Neural crest cell (in vitro differentiated cells): ENCODE measurements around the gene S1PR3. TPM values are rescaled to one million over a fixed set of nuclear protein-coding genes. Genes with fewer than 3 reads are reported as not detected.

Experiments used
- DNase-seq: peaks from one replicate; pipeline ENCODE4 v3.0.0; 2021; ENCODE audit warnings: low read depth, mixed read lengths, low spot score
- H3K27ac Mint-ChIP-seq: one replicate; pipeline ENCODE4 v1.8.0; 2021; ENCODE audit warnings: mild to moderate bottlenecking, mixed read lengths; ENCODE audit not compliant: unreplicated experiment
- H3K27me3 Mint-ChIP-seq: 2 replicates; pipeline ENCODE4 v1.8.0; 2021; ENCODE audit warnings: low read depth, mild to moderate bottlenecking, mixed read lengths
- H3K36me3 Mint-ChIP-seq: 2 replicates; pipeline ENCODE4 v1.8.0; 2021; ENCODE audit warnings: low read depth, mild to moderate bottlenecking, mixed read lengths
- H3K4me1 Mint-ChIP-seq: 2 replicates; pipeline ENCODE4 v1.8.0; 2021; ENCODE audit warnings: mixed read lengths
- H3K4me3 Mint-ChIP-seq: one replicate; pipeline ENCODE4 v1.8.0; 2021; ENCODE audit warnings: mild to moderate bottlenecking, mixed read lengths
- H3K9me3 Mint-ChIP-seq: 2 replicates; pipeline ENCODE4 v1.8.0; 2021; ENCODE audit warnings: mixed read lengths
- CTCF ChIP-seq: fragments of 200-600 bp; sonication (generic); conservative IDR thresholded peaks from 2 replicates; pipeline ENCODE4 v1.5.0; 2021; ENCODE audit warnings: antibody characterized with exemption, mild to moderate bottlenecking
- total RNA-seq: library from RNA; stranded (reverse); gene quantifications from 2 replicates; pipeline ENCODE4 v1.2.1, GENCODE V29; 2021

Gene S1PR3
- total RNA-seq, 1 donor from 2014 or later, result 7.9 TPM

DNA sequence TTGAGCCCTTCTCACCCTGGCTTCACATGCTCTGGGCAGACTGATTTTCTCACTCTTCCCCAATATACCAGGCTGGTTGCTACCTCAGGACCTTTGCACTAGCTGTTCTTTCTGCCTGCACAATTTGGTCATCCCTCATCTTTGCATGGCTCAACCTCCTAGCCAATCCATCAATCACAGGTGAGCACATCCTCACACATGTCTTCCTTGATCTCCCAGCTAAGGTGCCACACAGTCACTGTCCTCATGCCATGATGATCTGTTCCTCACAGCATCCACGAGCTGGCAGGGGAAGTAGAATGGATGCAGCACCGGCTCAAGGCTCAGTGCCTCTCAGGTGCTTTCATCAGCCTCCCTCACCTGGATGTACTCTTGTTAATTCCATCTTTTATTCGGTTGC is 30.6 kb upstream of the S1PR3 start:
- H3K27me3 Mint-ChIP-seq, result peaks cover 80% of the 10 kb centered on the region
- no peak overlapping the region for H3K4me3 Mint-ChIP-seq
- TF ChIP-seq CTCF, result no peak
- H3K9me3 Mint-ChIP-seq, result no peaks in the 10 kb centered on the region
- H3K27ac Mint-ChIP-seq, result no peak overlapping the region
- DNase-seq, result no peak
- H3K36me3 Mint-ChIP-seq, result no peaks in the 10 kb centered on the region
- peaks cover 5% of the 10 kb centered on the region for H3K4me1 Mint-ChIP-seq

GRCh38 chr9:88965473-88965872 is 25.8 kb upstream of the S1PR3 start:
- no peak for DNase-seq
- no peaks in the 10 kb centered on the region for H3K9me3 Mint-ChIP-seq
- peaks cover 97% of the 10 kb centered on the region for H3K27me3 Mint-ChIP-seq
- no peak overlapping the region for H3K27ac Mint-ChIP-seq
- no peak for TF ChIP-seq CTCF
- H3K36me3 Mint-ChIP-seq, result no peaks in the 10 kb centered on the region
- no peaks in the 10 kb centered on the region for H3K4me1 Mint-ChIP-seq
- no peak overlapping the region for H3K4me3 Mint-ChIP-seq

DNA sequence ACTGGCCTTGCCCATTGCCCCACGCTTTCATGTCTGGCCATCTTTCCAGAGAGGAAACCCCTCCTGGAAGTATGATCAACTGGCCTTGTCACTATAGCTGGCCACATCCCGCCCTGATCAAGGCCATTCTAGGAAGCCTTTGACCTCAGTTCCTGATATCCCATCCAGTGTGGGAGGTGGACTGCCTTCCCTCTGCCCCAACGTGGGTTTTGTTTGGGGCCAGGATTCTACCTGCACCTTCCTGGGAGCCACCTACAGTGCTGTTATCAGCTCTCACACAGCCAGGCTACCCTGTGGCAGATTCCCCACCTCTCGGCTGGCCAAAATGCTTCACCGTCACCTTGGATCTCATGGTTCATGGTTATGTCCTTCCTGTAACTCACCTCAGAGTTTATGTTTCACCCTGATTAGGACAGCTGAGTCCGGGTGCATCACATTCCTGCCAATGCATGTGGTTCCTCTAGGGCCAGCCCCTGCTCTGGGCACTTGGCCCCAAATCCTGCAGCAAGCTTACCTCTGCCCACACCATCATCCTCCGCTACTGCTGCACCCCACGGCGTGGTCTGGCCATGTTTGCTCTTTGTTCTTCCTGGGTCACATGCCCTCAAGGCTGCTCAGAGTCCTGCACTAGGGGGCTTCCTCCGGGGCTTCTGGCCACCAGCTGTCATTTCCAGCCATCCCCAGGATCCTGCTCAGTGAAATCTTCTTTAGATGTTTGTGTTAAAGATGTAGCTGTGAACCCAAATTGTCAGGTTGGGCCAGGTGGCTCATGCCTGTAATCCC is 24.2 kb upstream of the S1PR3 start:
- Mint-ChIP-seq H3K4me3 (no peak overlapping the region), H3K27ac (no peak overlapping the region), H3K36me3 (no peaks in the 10 kb centered on the region), H3K4me1 (peaks cover 6% of the 10 kb centered on the region), H3K27me3 (peaks cover 94% of the 10 kb centered on the region), H3K9me3 (no peaks in the 10 kb centered on the region)
- TF ChIP-seq CTCF, result no peak
- DNase-seq, result no peak

DNA sequence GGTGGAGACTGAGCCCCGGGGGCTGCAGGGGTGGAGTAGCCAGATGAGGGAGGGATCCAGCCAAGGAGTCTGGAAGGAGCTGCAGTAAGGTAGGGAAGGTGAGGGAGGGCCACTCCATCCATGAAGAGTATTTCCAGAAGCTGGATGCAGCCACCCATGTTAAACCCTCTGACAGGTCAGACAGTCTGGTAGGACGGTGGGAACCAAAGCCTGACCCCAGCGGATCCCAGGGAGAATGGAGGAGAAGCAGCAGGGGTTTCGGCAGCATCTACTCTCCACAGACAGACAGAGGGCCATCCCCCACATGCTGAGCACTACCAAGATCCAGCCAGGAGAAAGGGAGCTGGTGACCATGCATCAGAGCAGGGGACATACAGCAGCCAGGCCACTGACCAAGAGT is 22.5 kb upstream of the S1PR3 start:
- H3K4me1 Mint-ChIP-seq, result peaks cover 6% of the 10 kb centered on the region
- DNase-seq, result no peak
- TF ChIP-seq CTCF, result no peak
- no peak overlapping the region for H3K27ac Mint-ChIP-seq
- H3K4me3 Mint-ChIP-seq, result no peak overlapping the region
- no peaks in the 10 kb centered on the region for H3K9me3 Mint-ChIP-seq
- no peaks in the 10 kb centered on the region for H3K36me3 Mint-ChIP-seq
- peaks cover 84% of the 10 kb centered on the region for H3K27me3 Mint-ChIP-seq

GRCh38 chr9:88969646-88970373 is 21.5 kb upstream of the S1PR3 start:
- Mint-ChIP-seq H3K4me3 (no peak overlapping the region), H3K27ac (no peak overlapping the region), H3K36me3 (no peaks in the 10 kb centered on the region), H3K27me3 (peaks cover 76% of the 10 kb centered on the region), H3K9me3 (no peaks in the 10 kb centered on the region), H3K4me1 (peaks cover 6% of the 10 kb centered on the region)
- no peak for DNase-seq
- no peak for TF ChIP-seq CTCF
